ENCODE results near the gene MRPS9.

MRPS9 gene

DNA sequence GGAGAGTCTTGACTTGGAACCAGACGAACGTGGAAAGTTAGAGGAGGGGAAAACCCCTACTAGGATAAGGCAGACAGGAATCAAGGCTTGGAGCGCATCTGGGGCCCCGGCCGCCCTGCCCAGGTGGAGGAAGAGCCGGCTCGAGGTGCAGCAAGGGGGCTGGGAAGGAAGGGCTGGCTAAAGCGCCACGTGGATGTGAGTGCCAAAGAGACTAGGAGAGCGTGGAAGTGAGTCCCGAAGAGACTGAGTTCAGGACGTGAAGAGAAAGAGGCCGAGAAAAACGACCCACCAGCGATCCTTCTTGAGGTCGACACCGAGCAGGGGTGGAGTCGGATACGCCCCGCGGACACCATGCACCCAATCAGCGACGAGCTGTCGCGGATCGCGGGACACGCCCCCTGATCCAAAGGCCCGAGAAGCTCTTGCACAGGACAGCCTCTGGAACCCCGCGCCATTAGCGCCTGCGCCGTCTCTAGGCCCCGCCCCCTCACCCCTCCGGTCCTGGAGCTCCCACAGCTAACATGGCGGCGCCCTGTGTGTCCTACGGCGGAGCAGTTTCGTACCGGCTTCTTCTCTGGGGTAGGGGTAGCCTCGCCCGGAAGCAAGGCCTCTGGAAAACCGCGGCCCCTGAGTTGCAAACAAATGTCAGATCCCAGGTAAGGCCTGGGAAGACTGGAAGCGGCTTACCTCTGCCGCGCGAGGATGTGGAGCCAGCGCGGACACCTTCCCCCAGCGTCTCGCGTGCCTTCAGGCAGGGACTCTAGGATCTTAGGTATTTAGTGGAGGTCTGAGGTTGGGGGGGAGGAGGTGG, at the start of gene MRPS9:
TSS of gene MRPS9 (plus strand) at position 498 of the 811 bp plus-strand sequence. CDS start at position 522, 24 bp downstream.
- in situ Hi-C loops (cut with MboI; ENCODE audit: low sequenced_read_pairs), result no loop called here

DNA sequence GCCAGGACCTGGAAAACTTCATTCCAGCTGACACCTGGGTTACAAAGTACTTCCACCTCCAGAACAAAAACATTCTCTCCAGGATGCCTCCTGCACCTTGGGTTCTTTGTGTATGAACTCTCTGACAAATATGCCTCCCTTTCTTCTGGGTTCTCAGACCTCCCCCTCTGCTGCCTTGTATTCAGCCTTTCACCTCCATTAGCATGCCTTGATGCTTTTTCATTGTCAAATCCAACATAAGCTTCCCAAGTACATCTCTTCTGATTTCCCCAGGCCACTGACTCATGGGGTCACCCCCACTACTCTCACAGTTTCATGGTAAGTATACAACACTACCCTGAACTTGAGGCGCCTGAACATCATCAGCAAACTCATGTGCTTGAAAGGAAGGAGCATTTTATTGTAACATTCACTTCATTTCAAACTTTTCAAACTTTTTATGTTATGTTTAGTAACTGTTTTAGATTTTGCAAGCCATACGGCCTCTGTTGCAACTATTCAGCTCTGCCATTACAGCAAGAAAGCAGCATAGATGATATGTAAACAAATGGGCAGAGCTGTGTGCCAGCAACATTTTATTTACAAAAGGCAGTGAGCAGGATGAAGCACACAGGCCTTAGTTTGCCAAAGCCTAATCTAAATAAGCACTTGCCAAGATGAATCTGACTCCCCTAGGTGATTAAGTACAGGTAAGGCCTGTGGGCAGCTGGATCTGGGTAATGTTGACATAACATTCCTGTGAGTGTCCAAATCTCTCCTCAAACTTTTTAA, 32.5 kb upstream of the MRPS9 start:
- in situ Hi-C loops (cut with MboI; ENCODE audit: low sequenced_read_pairs), result no loop called here

DNA sequence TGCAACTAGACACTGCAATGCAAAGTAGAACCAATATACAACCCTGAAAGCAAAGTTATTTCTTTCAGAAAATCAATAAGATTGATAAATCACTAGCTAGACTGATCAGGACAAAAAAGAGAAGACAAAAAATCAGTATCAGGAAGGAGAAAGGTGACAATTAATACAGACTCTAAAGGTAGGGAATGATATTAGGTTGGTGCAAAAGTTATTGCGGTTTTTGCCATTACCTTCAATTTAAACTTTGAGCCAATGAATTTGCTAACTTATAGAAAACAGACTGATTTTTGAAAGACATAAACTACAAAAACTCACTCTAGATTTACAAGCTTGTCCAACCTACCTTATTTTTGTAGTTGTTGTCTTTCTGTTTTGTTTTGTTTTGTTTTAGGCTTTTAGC, 30.5 kb upstream of the MRPS9 start:
- in situ Hi-C loops (cut with MboI; ENCODE audit: low sequenced_read_pairs), result no loop called here

DNA sequence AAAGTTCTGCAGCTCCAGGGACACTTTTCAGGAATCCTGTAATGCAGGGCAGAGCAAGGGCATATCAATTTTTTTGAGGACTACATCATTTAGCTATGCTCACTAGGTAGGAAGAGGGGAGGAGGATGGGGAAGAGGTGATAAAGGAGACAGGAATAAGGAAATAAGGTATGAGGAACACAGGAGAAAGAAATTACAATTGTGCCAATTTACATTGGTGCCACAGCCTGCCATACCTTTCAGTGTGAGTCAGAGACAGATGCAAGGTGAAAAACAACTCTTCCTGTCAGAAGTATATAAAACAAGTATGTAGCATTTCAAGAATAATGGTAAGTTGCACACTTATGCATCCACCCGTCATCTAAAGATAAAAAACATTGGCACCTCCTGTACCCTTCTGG, 5.4 kb upstream of the MRPS9 start:
- in situ Hi-C loops (cut with MboI; ENCODE audit: low sequenced_read_pairs), result no loop called here

DNA sequence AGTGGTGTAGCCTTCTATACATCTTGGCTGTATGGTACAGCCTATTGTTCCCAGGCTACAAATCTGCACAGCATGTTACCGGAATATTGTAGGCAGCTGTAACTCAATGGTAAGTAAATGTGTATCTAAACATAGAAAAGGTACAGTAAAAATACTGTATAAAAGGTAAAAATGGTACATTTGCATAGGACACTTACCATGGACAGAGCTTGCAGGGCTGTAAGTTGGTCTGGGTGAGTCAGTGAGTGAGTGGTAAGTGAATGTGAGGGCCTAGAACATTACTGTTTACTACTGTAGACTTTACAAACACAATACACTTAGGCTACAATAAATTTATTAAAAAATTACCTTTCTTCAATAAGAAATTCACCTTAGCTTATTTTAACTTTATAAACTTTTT, 3.7 kb upstream of the MRPS9 start:
- in situ Hi-C loops (cut with MboI; ENCODE audit: low sequenced_read_pairs), result no loop called here

DNA sequence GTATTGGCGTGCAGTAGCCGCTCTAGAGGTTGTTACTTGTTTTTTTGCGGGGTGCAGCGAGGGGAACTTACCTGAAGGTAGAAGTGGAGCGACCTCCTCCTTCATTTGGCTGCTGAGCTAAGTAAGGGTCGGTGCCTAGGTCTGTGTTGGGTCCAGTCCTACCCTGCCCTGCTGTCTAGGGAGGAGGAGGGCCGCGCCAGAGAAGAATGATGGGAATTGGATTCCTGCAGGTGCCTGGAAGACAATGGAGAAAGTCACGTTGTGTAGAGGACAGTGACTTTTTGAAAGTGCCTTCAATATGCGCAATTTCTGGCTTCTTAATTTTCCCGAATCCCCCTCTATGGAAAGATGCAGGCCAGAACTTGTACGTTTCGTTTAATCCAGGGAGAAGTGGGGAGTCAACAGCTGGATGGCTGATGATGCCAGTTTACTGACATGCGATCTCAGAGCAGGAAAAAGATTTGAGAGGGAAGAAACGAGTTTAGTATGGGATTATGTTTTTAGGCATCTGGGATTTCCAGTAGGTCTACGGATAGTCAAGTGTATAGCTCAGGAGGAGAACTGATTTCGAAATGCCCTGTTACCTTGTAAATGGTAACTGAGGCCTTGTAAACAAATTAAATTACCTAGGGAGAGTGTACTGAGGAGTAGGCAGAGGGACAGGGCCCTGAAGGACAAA, 653 bp downstream of the MRPS9 start:
- in situ Hi-C loops (cut with MboI; ENCODE audit: low sequenced_read_pairs), result no loop called here

DNA sequence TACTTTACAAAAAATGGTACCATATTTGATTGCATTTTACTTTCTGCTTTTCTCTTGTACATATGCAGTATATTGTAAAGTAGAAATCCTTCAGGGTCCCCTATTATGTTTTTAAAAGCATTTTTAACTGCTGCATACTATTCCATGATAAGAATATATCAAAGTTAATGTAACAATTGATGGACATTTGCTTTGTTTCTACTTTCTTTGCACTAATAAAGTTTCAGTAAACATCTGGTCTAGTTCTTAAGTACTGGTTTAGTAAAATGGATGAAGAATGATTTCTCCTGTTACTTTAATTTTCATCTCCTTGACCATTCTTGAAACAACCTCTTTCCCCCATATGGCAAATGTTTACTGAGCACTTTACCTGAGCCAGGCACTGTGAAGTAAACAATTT, 1.7 kb downstream of the MRPS9 start:
- in situ Hi-C loops (cut with MboI; ENCODE audit: low sequenced_read_pairs), result no loop called here

DNA sequence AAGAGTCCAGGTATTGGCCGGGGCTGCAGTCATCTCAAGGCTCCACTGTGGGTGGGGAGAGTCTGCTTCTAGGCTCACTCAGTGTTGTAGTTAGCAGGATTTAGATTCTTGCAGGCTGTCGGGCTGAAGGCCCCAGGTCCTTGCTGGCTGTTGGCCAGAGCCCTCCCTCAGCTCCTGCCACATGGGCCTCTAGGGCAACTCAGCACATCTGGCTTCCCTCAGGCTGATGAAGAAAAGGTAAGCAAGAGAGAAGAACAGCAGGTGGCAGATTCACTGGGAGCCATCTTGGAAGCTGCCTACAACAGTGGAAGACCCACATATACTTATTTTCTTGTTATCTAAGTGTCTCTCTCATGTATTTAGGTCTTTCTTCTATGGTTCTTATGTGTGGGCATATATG, 4.3 kb downstream of the MRPS9 start:
- in situ Hi-C loops (cut with MboI; ENCODE audit: low sequenced_read_pairs), result no loop called here

DNA sequence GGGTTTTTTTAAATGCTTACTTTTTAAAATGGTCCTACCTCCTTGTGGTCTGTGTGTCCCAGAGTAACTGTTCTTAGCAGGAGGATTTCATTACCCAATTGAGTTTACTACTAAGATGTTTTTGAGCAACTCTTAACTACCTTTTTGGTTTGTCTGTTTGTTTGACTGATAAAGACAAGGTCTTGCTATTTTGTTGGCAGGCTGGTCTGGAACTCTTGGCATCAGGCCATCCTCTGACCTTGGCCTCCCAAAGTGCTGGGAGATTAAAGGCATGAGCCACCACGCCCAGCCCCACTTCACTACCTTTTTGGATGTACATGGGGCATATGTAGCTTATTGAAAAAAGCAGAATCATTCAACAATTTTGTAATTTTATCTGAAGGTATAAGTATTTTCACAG, 14.9 kb downstream of the MRPS9 start:
- in situ Hi-C loops (cut with MboI; ENCODE audit: low sequenced_read_pairs), result no loop called here

DNA sequence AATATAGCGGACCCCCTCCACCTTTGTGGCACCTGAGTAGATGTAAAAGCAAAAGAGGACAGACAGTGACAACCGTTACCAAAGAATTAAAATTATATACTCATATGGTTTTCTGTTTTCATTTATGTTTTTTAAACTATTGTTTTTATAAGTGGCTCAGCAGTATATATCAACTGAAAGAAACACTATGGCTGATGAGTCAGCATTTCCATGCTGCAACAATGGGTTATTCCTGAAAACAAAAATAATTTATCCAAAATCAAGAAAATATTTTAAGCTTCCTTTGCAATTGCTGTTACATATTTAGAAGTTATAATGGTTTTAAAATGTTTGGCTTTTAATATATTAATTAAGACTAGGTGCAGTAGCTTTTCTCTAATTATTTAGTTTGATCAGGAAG, 17.7 kb downstream of the MRPS9 start:
- in situ Hi-C loops (cut with MboI; ENCODE audit: low sequenced_read_pairs), result no loop called here

DNA sequence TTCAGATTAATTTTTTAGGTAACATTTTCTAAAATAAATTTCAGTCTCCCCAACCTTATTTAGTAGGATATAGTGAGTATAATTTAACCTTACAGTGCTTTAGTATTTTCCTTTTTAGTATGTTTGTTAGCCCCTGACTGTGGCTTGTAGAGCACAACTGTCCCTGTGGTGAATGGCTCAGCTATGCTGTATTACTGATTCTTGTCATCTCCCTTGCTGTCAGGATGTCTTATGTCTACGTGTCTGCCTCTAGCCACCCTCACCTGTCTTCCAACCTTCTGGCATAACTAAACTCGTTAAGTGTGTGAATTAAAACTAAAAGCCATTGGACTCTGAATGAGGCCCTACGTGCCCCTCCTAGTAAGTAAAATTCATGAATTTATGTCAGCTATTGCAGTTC, 18.4 kb downstream of the MRPS9 start:
- in situ Hi-C loops (cut with MboI; ENCODE audit: low sequenced_read_pairs), result no loop called here

DNA sequence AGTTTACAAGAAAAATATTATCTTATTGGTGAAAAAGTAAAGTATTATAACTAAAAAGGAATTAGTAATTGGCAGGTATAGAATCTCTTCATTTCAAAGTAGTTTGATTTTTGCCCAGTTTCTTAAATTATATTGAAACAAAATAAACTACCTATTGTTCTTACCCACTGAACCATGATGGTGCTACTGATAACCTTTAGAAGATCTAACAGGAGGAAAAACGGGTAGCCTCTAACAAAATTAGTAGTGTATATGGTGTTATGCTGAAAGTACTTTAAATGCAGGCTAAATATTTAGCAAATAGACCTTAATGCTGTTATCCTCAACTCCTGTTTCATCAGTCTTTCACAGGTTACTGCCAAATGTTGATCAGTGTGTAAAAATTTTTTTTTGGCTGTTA, 19.1 kb downstream of the MRPS9 start:
- in situ Hi-C loops (cut with MboI; ENCODE audit: low sequenced_read_pairs), result no loop called here

DNA sequence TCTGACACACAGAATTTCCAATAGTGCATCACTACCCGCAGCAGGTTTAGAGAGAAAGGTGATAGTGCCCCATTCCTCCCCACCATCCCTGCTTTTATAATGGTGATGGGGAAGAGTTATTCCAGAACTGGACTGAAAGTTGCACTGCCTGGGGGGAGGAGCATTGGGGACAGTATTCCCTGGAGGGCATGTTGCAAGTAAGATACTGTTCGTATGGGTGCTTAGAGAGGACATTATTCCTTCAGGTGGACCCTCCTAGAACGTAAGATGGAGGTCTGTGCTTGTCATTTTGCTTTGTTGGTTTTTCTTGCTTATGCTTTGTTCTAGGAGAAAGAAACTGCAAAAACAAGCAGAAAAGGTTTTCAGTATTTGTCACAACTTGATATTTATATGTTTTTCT, 23.7 kb downstream of the MRPS9 start:
- in situ Hi-C loops (cut with MboI; ENCODE audit: low sequenced_read_pairs), result no loop called here

DNA sequence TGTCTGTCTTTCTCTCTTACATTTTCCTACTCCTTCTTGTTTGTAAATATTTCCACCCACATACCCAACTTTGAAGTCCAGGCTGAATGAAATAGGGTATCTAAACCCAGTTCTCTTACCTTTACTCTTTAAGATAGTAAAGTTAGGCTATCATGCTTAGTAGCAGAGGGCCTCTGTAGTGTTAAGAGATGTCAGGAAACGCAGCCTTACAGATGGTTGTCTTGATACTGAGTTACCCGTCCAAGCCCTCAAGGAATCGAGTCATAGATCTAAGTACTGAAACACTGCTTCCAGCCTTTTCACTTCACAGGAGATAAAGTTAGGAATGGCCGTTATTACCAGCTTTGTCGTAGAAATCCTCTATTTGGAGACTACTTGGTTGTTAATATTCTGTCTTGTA, 24.3 kb downstream of the MRPS9 start:
- in situ Hi-C loops (cut with MboI; ENCODE audit: low sequenced_read_pairs), result no loop called here

DNA sequence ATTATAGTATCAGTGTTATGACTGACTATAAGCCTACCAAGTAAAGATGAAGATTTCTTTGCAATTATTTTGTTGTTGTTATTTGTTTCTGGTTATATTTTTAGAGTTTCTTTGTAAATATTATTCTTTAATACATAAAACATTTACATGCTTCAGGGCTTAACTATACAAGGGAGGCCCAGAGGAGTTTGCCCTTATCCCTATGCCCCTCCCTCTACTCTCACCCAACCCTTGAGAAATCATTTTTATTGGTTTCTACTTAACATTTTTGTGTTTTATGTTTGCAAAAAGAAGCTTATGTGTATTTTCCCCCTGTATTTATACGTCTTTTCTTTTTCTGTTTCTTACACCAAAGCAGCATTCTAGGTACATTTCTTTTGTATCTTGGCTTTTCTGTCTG, 30.5 kb downstream of the MRPS9 start:
- in situ Hi-C loops (cut with MboI; ENCODE audit: low sequenced_read_pairs), result no loop called here

DNA sequence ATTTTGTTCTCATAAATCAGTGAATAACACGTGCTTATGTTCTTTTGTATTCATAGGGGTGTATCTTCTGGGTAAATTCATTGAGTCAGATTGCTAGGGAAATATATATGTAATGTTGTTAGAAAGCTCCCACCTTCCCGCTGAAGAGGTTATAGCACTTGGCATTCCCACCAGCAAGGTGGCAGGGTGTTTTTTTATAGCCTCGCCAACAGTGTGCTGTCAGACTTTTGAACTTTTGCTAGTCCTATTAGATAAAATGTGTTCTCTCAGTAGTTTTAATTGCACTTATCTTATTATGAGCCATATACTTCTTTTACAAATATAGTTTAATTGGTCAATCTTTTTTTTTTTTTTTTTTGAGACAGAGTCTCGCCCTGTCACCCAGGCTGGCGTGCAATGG, 31.0 kb downstream of the MRPS9 start:
- in situ Hi-C loops (cut with MboI; ENCODE audit: low sequenced_read_pairs), result no loop called here

DNA sequence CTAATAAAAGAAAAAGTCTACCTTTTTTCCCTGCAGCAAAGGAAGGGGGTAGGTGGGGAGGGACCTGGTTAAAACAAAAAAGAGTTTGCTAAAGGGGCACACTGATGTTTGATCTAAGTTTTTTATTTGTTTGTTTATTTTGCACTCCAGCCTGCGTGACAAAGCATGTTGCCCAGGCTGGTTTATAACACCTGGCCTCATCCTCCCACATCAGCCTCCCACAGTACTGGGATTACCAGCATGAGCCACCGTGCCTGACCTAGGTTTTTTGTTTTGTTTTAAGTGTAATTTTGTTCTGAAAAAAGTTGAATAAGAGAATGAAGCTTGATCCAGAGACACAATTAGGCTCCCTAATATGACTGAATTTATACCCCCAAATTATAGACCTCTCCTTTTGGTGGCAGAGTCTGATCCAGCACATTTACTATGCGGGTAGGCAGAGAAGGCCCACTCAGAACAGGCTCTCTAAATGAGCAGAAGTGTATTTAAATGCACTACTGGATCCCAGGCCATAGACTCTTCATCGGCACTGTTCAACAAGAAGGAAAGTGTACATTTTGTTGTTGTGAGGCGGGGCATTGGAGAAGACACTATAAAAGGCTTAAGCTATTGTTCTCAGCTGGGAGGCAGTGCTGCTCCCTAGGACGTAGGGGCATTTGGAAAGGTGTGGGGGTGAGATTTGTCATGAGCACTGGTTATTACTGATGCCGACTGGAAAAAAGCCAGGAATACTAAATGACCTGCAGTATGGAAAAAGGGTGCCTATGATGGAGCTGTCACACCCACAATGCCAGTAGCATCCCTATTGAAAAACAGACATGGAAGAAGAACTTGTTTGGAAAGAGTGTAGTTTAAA, 32.4 kb downstream of the MRPS9 start:
- in situ Hi-C loops (cut with MboI; ENCODE audit: low sequenced_read_pairs), result no loop called here

DNA sequence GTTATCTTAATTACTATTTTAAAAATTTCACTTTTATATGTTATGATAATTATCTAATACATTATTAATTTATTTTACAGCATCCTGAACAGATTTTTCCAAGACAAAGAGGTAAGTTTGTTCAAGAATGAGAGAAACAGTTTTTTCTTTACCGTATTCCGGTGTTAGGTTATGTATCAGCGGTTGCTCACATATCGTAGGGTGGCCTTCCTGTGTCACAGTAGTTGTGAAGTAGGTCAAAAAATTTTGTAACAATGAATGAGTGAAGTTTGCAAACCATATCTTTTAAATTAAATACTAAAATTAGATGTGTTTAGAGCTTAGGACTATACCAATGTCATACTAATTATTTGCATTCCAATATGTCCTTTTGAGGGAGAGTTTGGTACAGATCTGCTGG, 33.5 kb downstream of the MRPS9 start:
- in situ Hi-C loops (cut with MboI; ENCODE audit: low sequenced_read_pairs), result no loop called here

DNA sequence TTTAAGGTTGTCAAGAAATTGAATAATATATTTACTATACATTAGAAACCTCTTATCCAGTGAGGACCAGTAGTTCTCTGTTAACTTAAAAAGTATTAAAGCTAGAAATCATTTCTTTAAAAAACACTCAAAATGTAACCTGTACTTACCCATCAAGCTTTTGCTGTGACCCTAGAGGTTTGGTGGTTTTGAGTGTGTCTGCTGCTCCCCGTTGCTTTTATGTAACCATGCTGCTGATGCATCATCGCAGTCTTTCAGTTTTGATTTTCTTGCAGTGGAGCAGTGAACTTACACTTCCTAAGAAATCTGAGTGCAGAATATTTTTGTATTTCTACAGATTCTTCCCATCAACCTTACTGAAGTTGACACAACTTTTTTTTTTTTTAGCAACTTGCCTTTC, 34.2 kb downstream of the MRPS9 start:
- in situ Hi-C loops (cut with MboI; ENCODE audit: low sequenced_read_pairs), result no loop called here

DNA sequence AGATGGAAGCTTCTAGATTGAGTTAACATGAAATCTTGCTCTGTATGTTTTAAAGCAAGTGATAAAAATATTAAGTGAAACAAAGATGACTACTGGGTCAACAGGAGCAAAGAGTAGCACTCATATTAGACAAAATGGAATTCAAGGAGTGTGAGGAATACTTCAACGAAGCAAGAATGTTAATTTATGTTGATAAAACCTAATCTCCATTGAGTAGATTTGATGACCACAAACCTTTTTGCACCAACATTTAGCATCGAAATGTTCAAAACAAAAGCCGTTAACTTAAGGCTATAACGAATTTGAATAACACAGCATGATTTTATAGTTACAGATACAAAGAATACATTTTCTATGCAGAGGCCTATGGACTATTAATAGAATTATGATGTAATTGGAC, 35.7 kb downstream of the MRPS9 start:
- in situ Hi-C loops (cut with MboI; ENCODE audit: low sequenced_read_pairs), result no loop called here

DNA sequence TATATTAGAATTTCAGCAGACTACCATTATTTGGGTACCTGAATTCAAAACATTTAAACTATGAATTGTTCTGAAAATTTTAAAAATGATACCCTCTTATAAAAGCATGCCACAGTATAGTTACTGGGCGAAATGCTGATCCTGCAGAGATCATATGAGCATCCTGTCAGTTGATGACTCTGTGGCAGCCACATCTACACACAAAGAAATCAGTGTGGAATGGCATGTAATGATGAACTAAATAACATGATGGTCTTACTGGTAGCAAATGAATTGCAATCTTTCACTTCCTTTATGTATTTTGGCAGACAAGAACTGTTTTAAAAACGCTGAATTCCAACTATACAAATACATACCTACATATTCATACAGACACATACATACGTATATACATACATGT, 38.3 kb downstream of the MRPS9 start:
- in situ Hi-C loops (cut with MboI; ENCODE audit: low sequenced_read_pairs), result no loop called here
